ENCODE results near the gene OR2T8.

The OR2T8 gene, protein sequence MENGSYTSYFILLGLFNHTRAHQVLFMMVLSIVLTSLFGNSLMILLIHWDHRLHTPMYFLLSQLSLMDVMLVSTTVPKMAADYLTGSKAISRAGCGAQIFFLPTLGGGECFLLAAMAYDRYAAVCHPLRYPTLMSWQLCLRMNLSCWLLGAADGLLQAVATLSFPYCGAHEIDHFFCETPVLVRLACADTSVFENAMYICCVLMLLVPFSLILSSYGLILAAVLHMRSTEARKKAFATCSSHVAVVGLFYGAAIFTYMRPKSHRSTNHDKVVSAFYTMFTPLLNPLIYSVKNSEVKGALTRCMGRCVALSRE

DNA sequence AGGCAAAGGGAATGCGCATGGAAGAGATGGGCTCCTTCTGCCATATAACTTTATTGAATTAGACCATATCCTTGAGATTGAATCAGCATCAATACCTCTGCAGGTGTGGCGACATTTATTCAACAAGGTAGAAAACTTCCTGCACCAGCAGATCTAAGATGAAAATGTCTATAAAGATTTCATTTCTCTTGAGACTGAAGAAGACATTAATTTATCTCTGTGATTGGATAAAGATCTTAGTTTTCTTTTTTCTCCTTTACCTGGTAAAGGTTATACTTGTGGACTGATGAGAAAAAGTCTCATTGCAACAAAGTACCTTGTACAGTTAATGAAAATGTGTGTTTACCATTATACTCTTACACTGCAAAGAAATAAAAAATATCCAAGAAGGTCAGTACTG is at the start of gene OR2T8:
Gene OR2T8 (plus strand): TSS at position 301 of the 400 bp plus-strand sequence. CDS start 766 bp downstream, outside the sequence.
- DNase-seq: no peak

DNA sequence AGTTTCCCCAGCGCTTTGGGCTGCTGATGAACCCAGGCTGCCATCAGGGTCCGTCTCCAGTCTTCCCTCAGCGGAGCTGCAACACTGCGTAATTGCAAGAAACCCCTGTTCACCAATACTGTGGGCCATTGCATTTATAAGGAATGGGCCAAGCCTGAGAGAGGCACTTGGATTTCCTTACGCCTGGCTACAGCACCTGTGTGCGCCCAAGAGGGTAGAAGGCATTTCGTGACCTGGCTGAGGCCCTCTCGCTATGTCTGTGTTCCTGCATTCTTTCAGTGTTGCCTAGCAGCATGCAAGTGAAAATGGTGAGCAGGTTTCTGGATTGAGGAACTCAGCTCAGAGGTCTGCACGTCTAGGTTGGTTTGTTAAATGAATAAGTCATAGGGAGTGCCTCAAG is 36.7 kb upstream of the OR2T8 start:
- DNase-seq: no peak

DNA sequence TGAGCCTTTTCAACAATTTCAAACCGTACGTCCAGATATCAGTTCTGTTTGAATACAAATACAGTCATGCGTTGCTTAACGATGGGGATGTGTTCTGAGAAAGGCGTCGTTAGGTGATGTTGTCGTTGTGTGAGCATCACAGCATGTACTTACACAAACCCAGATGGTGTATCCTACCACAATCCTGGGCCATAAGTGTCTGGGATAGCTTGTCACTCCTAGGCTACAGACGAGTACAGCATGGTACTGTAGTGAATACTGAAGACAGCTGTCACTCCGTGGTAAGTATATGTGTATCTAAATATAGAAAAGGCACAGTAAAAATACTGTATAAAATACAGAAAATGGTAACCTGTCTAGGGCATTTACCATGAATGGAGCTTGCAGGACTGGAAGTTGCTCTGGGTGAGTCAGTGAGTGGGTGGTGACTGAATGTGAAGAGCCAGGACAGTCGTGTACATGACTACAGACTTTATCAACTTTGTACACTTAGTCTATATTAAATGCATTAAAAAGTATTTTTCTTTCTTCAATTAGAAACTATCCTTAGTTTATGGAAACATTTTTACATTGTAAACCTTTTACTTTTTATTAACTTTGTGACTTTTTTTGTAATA is 35.1 kb upstream of the OR2T8 start:
- DNase-seq: no peak

- DNase-seq: no peak
These were observed 24.9 kb upstream of the OR2T8 start, which contains the start of gene OR2W3 for GRCh38 chr1:247895163-247895637. Gene OR2W3 (plus strand): TSS chr1:247895587. CDS start chr1:247895587, 0 bp downstream.

- DNase-seq: no peak
These were observed 24.1 kb upstream of the OR2T8 start for GRCh38 chr1:247895976-247896375.

- no peak for DNase-seq
These were observed 15.9 kb upstream of the OR2T8 start for GRCh38 chr1:247904122-247904521.

GRCh38 chr1:247905181-247905580 is 14.9 kb upstream of the OR2T8 start:
- no peak for DNase-seq

GRCh38 chr1:247905910-247906503 is 14.0 kb upstream of the OR2T8 start:
- no peak for DNase-seq

DNA sequence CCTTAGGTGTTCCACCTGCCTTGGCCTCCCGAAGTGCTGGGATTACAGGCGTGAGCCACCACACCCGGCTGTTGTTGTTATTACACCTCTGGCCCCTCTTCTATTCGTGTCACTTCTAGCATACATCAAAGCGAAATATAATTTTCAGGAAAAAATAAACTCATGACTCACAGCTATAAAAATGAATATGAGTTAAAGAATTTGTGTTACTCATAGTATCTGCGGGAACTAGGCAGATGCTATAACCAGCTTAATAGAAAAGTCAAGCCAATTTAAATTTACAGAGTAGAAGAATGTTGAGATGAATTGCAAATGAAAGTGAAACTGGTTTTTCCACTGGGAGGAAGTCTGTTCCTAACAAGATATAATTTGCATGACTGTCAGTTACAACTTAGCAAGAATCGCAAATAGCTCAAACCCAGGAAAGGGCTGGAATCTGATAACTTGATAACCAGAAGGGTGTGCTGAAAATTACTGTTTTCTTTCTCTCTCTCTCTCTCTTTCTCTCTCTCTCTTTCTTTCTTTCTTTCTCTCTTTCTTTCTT is 13.5 kb upstream of the OR2T8 start:
- DNase-seq: peak in 1 of 2 donors; percentile 39

DNA sequence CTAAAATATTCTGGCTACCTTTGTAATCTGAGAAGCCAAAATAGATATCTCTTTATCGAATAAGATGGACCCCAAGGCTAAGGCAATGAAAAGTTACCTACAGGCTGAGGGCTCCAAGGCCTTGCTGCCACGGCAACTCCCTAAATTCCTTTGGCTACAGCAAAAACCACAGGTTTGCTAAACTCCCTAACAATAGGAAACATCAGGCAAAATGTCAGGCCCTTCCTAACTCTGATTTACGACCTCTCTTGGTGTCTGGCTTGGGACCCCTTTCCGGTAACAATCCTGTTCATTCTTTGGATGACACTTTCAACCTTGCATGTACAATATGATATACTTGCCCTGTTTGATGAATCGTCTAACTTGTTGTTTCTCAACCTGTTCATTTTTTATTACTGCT is 11.3 kb upstream of the OR2T8 start:
- DNase-seq: no peak

GRCh38 chr1:247913786-247914185 is 6.3 kb upstream of the OR2T8 start:
- DNase-seq: no peak

GRCh38 chr1:247914941-247915662 is 5.0 kb upstream of the OR2T8 start:
- no peak for DNase-seq

DNA sequence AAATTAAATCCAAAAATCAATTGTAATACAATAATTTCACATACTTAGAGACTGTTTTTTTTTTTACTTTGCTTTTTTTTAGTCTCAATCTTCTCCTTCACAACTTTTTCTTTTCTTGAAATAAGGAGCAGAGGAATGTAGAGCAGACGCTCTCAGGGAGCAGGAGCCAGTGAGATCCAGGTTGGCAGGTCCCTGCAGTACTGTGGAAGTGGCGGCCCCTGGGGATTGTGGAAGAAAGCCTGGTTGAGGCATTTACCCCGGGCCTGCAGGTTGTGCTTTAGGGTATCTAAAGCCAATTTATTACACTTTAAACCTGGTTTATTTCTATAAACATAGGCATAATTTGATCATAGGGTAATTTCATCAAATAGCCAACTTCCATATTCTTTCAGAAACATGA is 3.9 kb downstream of the OR2T8 start:
- no peak for DNase-seq

GRCh38 chr1:247924868-247925267 is 4.8 kb downstream of the OR2T8 start, which contains the start of gene OR2AJ1:
Gene OR2AJ1 (plus strand): TSS chr1:247924889. CDS start chr1:247933769, 8,880 bp downstream.
- no peak for DNase-seq

GRCh38 chr1:247933989-247934388 is 13.9 kb downstream of the OR2T8 start:
- DNase-seq: no peak

DNA sequence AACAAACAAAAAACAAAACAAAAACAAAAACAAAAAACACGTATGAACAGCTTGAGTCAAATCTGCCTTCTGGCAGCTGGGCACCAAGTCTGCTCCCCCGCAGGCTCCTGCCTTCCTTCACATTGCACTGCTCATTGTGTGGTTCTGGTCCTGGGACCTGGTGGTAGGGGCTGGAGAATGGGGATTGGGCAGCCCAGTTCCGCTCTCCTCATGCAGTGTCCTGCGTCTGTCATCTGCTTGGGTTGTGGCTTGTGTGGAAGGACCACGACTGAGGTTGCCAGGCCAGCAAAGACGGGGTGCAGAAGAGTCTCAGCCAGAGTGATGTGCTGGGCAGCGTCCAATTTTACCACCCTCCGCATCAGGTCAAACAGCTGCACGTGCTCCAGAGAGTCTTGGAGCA is 15.7 kb downstream of the OR2T8 start:
- DNase-seq: no peak

DNA sequence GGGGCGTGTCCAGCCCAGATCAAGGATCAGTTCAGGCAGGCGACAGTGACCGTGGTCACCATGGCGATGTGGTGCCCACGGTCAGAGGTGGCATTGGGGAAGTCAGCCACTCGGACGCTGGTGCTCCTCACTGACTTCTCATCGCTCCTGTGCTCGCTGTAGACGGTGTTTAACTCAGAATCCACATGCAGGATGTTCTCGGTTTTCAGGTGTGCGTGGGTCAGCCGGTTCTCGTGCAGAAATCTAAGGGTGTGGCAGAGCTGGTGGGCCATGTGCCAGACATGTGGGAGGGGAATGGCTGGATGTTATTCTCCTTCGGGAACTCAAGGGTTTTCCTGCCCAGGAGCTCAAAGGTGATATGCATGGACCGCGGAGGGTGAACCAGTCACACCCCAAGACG is 16.4 kb downstream of the OR2T8 start:
- DNase-seq: no peak

DNA sequence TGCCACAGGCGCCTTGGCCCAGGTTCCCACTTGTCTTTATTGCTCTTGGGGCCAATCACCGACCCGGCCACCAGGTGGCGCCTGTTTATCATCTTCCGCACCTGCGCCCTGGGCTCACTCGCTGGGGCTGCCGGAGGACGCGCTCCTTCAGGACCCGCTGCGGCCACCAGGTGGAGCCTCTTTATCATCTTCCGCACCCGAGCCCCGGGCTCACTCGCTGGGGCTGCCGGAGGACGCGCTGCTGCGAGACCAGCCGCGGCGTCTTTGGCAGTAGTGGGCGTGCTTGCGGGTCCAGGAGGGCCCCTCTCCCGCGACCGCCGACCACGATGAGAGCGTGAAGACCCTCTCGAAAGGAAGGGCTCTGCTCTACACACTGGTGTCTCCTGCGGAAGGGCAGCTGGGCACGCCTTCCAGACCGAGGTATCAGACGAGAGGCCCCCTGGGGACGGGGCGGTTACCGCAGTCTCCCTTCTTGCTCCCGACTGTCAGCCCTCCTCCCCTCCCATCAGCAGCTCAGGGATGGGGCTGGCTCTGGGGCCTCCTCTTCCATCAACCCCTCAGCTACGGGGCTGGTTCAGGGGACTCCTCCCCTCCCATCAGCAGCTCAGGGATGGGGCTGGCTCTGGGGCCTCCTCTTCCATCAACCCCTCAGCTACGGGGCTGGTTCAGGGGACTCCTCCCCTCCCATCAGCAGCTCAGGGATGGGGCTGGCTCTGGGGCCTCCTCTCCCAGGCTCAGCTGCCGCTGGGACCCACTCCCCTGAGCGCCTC is 17.1 kb downstream of the OR2T8 start:
- peak; percentile 86 to 87 for DNase-seq

- DNase-seq: no peak
These were observed 22.6 kb downstream of the OR2T8 start for GRCh38 chr1:247942624-247943023.

DNA sequence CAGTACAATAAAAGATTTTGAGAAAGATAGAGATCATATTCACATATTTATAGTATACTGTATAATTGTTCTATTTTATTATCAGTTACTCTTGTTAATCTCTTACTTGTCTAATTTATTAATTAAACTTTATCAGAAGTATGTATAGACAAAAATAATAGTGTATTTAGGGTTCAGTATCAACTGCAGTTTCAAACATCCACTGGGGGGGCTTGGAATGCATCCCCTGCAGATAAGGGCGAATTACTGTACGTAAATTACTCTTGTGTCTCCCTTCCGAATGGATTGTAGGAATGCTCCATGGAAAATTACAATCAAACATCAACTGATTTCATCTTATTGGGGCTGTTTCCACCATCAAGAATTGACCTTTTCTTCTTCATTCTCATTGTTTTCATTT is 28.5 kb downstream of the OR2T8 start, which contains the start of gene OR2L8:
Gene OR2L8 (plus strand): TSS at position 301 of the 400 bp plus-strand sequence. CDS start 0 bp downstream, at position 301.
- no peak for DNase-seq

DNA sequence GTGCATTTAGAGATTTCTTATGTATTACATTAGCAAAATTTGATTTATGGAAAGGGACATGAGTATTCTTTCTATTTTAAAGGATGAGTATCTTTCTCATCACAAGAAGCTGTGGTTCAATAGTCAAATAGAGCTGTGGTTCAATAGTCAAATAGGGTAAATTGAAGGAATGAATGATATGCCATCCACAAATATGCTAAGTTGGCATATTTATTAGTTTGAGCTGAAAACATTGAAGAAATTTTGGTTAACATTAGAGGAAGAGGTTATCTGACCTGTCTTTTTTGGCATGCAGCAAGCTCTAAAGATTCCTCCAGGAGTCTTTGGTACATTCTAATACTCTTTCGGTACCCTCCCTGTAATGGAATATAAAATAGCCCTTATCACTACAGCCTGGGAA is 33.4 kb downstream of the OR2T8 start:
- no peak for DNase-seq

- DNase-seq: no peak
These were observed 41.7 kb downstream of the OR2T8 start for GRCh38 chr1:247961791-247962190.

Data from CD4-positive, alpha-beta T cell treated with Interferon alpha-2 for 1 hour (primary cell).